AG09319 (cell line): ENCODE measurements around the gene PHACTR4.

Experiments used
- DNase-seq: peaks from one replicate; pipeline ENCODE4 v3.0.0-alpha.2; 2010; ENCODE audit warnings: low read depth; ENCODE audit errors: extremely low read depth
- CTCF ChIP-seq: IDR thresholded peaks from 2 replicates; pipeline ENCODE4 v1.5.1; 2011; ENCODE audit warnings: low read depth, mild to moderate bottlenecking, inconsistent platforms, low read length, moderate library complexity

PHACTR4 gene

GRCh38 chr1:28548318-28548717 is 178.8 kb downstream of the PHACTR4 start:
- no peak for DNase-seq
- no peak for TF ChIP-seq CTCF
